OCI-LY7 (cell line): ENCODE measurements around the gene ENOX1. TPM values are rescaled to one million over a fixed set of nuclear protein-coding genes. Genes with fewer than 3 reads are reported as not detected.

Experiments
- BruUV-seq: library from RNA; stranded (reverse); fragments of 400-500 nt; replicated peaks from 2 replicates; lab custom pipeline; 2021; lab: Mats Ljungman, UMichigan
- CTCF ChIA-PET: fragments of 300-600 bp; sonication (Branson Sonifier 250); formaldehyde crosslinking; loops from one replicate; lab custom pipeline; 2022; ENCODE audit warnings: antibody characterized with exemption; ENCODE audit not compliant: unreplicated experiment; lab: Charles Lee
- POLR2A ChIA-PET: fragments of 300-600 bp; sonication (Branson Sonifier 250); formaldehyde crosslinking; loops from one replicate; lab custom pipeline; 2022; ENCODE audit warnings: antibody characterized with exemption; lab: Charles Lee
- DNase-seq: peaks from one replicate; pipeline ENCODE4 v3.0.0-alpha.2; 2015; ENCODE audit warnings: low spot score
- H2AFZ ChIP-seq: fragments of 200-600 bp; sonication (generic), shearing (Covaris generic); 2 replicates; pipeline ENCODE4 v1.6.1; 2014; ENCODE audit warnings: mild to moderate bottlenecking, antibody characterized with exemption, low read length, moderate library complexity
- H3K27ac ChIP-seq: fragments of 200-600 bp; sonication (generic); 2 replicates; pipeline ENCODE4 v1.5.1; 2014; ENCODE audit warnings: mixed run types, low read depth, mild to moderate bottlenecking, moderate library complexity, low read length, inconsistent platforms; ENCODE audit not compliant: poor library complexity, severe bottlenecking
- H3K36me3 ChIP-seq: fragments of 200-600 bp; sonication (generic); 2 replicates; pipeline ENCODE4 v1.6.1; 2014; ENCODE audit warnings: mild to moderate bottlenecking, antibody characterized with exemption, low read length, moderate library complexity, mixed read lengths; ENCODE audit not compliant: insufficient read depth
- H3K4me1 ChIP-seq: fragments of 200-600 bp; sonication (generic); 2 replicates; pipeline ENCODE4 v1.5.1; 2014; ENCODE audit warnings: mild to moderate bottlenecking, low read length; ENCODE audit not compliant: insufficient read depth, poor library complexity, severe bottlenecking
- H3K4me2 ChIP-seq: fragments of 200-600 bp; sonication (generic); 2 replicates; pipeline ENCODE4 v1.6.1; 2014; ENCODE audit warnings: mild to moderate bottlenecking, low read length
- H3K4me3 ChIP-seq: fragments of 200-600 bp; sonication (generic); 2 replicates; pipeline ENCODE4 v1.5.1; 2014; ENCODE audit warnings: mild to moderate bottlenecking, low read depth, low read length; ENCODE audit not compliant: poor library complexity, severe bottlenecking
- H3K79me2 ChIP-seq: fragments of 200-600 bp; sonication (generic); 2 replicates; pipeline ENCODE4 v1.6.1; 2016; ENCODE audit warnings: low read depth, mild to moderate bottlenecking, low read length, moderate library complexity, mixed read lengths; ENCODE audit not compliant: insufficient read depth
- H3K9me2 ChIP-seq: fragments of 200-600 bp; sonication (generic); 2 replicates; pipeline ENCODE4 v1.6.1; 2016; ENCODE audit warnings: mild to moderate bottlenecking, low read length, mixed read lengths; ENCODE audit not compliant: insufficient read depth
- H3K9me3 ChIP-seq: fragments of 200-600 bp; sonication (generic); 2 replicates; pipeline ENCODE4 v1.6.1; 2014; ENCODE audit warnings: mild to moderate bottlenecking, mixed run types, low read length, mixed read lengths
- H4K20me1 ChIP-seq: fragments of 200-600 bp; sonication (generic); 2 replicates; pipeline ENCODE4 v1.6.1; 2014; ENCODE audit warnings: mild to moderate bottlenecking, antibody characterized with exemption, low read length, moderate library complexity, mixed read lengths; ENCODE audit not compliant: insufficient read depth
- EZH2phosphoT487 ChIP-seq: fragments of 200-600 bp; sonication (generic); IDR thresholded peaks from 2 replicates; pipeline ENCODE4 v1.6.1; 2018; ENCODE audit warnings: low read depth, borderline replicate concordance, mild to moderate bottlenecking, mixed run types, antibody characterized with exemption, low read length, moderate library complexity, mixed read lengths
- intact Hi-C: fragments of 100-400 bp; cut with micrococcal nuclease; formaldehyde crosslinking; loops from one replicate; pipeline ENCODE4 v1.10.0; 2022; ENCODE audit not compliant: unreplicated experiment
- total RNA-seq, 2 experiments: library from RNA; depleted of rRNA in 1 of 2; stranded (reverse); fragments of >200 nt in 1 of 2; shearing (Covaris generic) in 1 of 2; gene quantifications; 2 replicates each; pipeline ENCODE4 v1.2.3, GENCODE V29; 2014 to 2022
- TF ChIP-seq, protein P1 (sequence below): fragments of 200-600 bp; sonication (generic); conservative IDR thresholded peaks from 2 replicates; pipeline ENCODE4 v1.5.1; 2014; ENCODE audit warnings: mild to moderate bottlenecking, antibody characterized with exemption, low read length, moderate library complexity, mixed read lengths

ENOX1 gene
- total RNA-seq, 2 experiments from 2014 or later: 0.03 TPM; not detected in 1

DNA sequence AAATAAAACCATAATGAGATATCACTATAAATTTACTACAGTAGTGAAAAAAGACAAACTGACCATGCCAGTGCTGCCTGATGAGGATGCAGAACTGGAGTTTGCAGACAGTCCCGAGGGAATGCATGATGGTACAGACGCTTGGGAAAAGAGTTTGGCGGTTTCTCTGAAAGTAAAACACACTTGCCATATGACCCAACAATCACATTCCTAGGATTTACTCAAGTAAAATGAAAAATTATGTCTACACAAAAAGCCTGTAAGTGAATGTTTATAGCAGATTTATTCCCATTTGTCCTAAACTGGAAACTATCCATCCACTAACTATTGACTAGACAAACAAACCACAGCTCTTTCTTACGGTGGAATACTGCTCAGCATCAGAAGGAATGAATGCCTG is 492.4 kb downstream of the ENOX1 start:
- Histone ChIP-seq H3K4me2 (no peak overlapping the region), H3K36me3 (no peaks in the 10 kb centered on the region), H3K9me3 (no peaks in the 10 kb centered on the region), H3K4me1 (no peaks in the 10 kb centered on the region), H3K4me3 (no peak overlapping the region), H2AFZ (no peak overlapping the region), H3K27ac (no peak overlapping the region), H4K20me1 (no peaks in the 10 kb centered on the region), H3K9me2 (no peaks in the 10 kb centered on the region), H3K79me2 (no peaks in the 10 kb centered on the region)
- ChIA-PET POLR2A (no interaction called here), CTCF (no interaction called here)
- intact Hi-C loops: no loop called here
- no peak for TF ChIP-seq EZH2phosphoT487
- TF ChIP-seq, protein P1, sequence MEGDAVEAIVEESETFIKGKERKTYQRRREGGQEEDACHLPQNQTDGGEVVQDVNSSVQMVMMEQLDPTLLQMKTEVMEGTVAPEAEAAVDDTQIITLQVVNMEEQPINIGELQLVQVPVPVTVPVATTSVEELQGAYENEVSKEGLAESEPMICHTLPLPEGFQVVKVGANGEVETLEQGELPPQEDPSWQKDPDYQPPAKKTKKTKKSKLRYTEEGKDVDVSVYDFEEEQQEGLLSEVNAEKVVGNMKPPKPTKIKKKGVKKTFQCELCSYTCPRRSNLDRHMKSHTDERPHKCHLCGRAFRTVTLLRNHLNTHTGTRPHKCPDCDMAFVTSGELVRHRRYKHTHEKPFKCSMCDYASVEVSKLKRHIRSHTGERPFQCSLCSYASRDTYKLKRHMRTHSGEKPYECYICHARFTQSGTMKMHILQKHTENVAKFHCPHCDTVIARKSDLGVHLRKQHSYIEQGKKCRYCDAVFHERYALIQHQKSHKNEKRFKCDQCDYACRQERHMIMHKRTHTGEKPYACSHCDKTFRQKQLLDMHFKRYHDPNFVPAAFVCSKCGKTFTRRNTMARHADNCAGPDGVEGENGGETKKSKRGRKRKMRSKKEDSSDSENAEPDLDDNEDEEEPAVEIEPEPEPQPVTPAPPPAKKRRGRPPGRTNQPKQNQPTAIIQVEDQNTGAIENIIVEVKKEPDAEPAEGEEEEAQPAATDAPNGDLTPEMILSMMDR: no peak
- no TSS peak for BruUV-seq
- DNase-seq: no peak

DNA sequence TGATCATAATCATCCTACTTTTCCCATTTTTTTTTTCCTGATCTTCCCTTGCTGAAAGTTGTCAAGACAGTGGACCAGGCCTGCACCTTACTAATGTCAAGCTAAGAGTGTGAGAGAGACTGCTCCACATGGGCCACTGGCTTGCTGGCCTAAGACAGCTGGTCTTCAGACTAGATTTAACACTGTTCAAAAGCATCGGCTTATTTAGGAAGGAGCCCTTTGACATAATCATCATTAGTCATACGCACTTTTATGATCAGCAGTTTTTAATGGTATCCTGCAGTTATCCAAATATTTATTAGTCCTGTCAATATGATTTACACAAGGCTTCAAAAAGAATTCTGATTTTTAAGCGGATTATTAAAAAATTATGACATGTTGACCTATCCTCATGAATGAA is 492.8 kb downstream of the ENOX1 start:
- H3K4me1 ChIP-seq: no peaks in the 10 kb centered on the region
- no peak overlapping the region for H3K27ac ChIP-seq
- H3K4me3 ChIP-seq: no peak overlapping the region
- intact Hi-C loops: no loop called here
- DNase-seq: no peak
- no peak overlapping the region for H2AFZ ChIP-seq
- no peak for TF ChIP-seq EZH2phosphoT487
- TF ChIP-seq, protein P1: no peak
- no peaks in the 10 kb centered on the region for H3K79me2 ChIP-seq
- BruUV-seq: no TSS peak
- H3K9me3 ChIP-seq: no peaks in the 10 kb centered on the region
- no peaks in the 10 kb centered on the region for H3K36me3 ChIP-seq
- CTCF ChIA-PET: no interaction called here
- no peak overlapping the region for H3K4me2 ChIP-seq
- no peaks in the 10 kb centered on the region for H3K9me2 ChIP-seq
- POLR2A ChIA-PET: no interaction called here
- H4K20me1 ChIP-seq: no peaks in the 10 kb centered on the region

DNA sequence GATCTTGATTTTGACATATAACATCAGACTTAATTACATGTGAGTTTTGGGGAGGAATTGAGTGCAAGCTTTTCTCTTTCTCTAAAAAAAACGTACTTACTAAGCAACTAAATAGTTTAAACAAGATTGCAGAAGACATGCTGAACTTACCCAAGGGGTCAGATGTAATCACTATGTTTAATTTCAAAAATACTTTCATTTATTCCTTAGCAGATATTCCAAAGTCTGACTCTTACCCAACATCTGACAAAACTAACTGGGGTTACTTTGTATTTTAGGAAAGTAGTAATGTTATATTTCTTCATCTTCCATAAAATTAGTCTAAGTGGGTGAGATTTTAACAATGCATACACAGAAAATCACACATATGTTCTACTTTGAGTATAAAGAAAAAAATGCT is 493.2 kb downstream of the ENOX1 start:
- no peaks in the 10 kb centered on the region for H3K9me2 ChIP-seq
- no peaks in the 10 kb centered on the region for H3K9me3 ChIP-seq
- no peak for DNase-seq
- TF ChIP-seq EZH2phosphoT487: no peak
- TF ChIP-seq, protein P1: no peak
- intact Hi-C loops: no loop called here
- H3K27ac ChIP-seq: no peak overlapping the region
- CTCF ChIA-PET: no interaction called here
- no peak overlapping the region for H3K4me3 ChIP-seq
- POLR2A ChIA-PET: no interaction called here
- H3K4me1 ChIP-seq: no peaks in the 10 kb centered on the region
- H3K79me2 ChIP-seq: no peaks in the 10 kb centered on the region
- no peak overlapping the region for H2AFZ ChIP-seq
- no TSS peak for BruUV-seq
- no peak overlapping the region for H3K4me2 ChIP-seq
- H4K20me1 ChIP-seq: no peaks in the 10 kb centered on the region
- no peaks in the 10 kb centered on the region for H3K36me3 ChIP-seq
